Chondrocyte (in vitro differentiated cells): ENCODE measurements around the gene ZNRF4. TPM values are rescaled to one million over a fixed set of nuclear protein-coding genes. Genes with fewer than 3 reads are reported as not detected.
"Not testable (repeated sequence)": the region's sequence is repeated elsewhere in the genome, so short reads cannot be mapped to it uniquely, and the experiment has no call there.

Source experiments
- DNase-seq: peaks from one replicate; pipeline ENCODE4 v3.0.0; 2021; ENCODE audit warnings: mixed read lengths, low spot score
- H3K27ac Mint-ChIP-seq: one replicate; pipeline ENCODE4 v1.8.0; 2021; ENCODE audit warnings: mild to moderate bottlenecking, moderate library complexity, mixed read lengths; ENCODE audit not compliant: unreplicated experiment
- H3K27me3 Mint-ChIP-seq: 2 replicates; pipeline ENCODE4 v1.8.0; 2021; ENCODE audit warnings: low read depth, mixed read lengths
- H3K36me3 Mint-ChIP-seq: 2 replicates; pipeline ENCODE4 v1.8.0; 2021; ENCODE audit warnings: low read depth, mixed read lengths
- H3K4me1 Mint-ChIP-seq: 2 replicates; pipeline ENCODE4 v1.8.0; 2021; ENCODE audit warnings: low read depth, mild to moderate bottlenecking, mixed read lengths
- H3K4me3 Mint-ChIP-seq: one replicate; pipeline ENCODE4 v1.8.0; 2021; ENCODE audit warnings: mild to moderate bottlenecking, moderate library complexity, mixed read lengths; ENCODE audit not compliant: unreplicated experiment
- H3K9me3 Mint-ChIP-seq: 2 replicates; pipeline ENCODE4 v1.8.0; 2021; ENCODE audit warnings: low read depth, mixed read lengths
- CTCF ChIP-seq: fragments of 200-600 bp; sonication (generic); IDR thresholded peaks from 2 replicates; pipeline ENCODE4 v1.5.0; 2021; ENCODE audit warnings: antibody characterized with exemption, mild to moderate bottlenecking, moderate library complexity
- long read RNA-seq: library from polyadenylated mRNA; stranded (forward); transcript quantifications from one replicate; pipeline ENCODE4 v2.0.0, GENCODE V29; 2021
- total RNA-seq: library from RNA; stranded (reverse); gene quantifications from 3 replicates; pipeline ENCODE4 v1.2.1, GENCODE V29; 2021

Gene ZNRF4
- total RNA-seq, result not detected in 3 replicates
- long read RNA-seq, result 0 reads

GRCh38 chr19:5455367-5456129, at the start of gene ZNRF4:
ZNRF4 (plus strand) TSS chr19:5455417; CDS start chr19:5455492, 75 bp downstream.
- Mint-ChIP-seq H3K9me3 (no peaks in the 10 kb centered on the region), H3K27ac (no peak within 1 kb of the TSS), H3K27me3 (peaks cover 9% of the 10 kb centered on the region), H3K36me3 (no peaks in the 10 kb centered on the region), H3K4me3 (no peak within 1 kb of the TSS), H3K4me1 (no peaks in the 10 kb centered on the region)
- DNase-seq, result no peak
- TF ChIP-seq CTCF, result no peak

GRCh38 chr19:5406198-5406597, 49.0 kb upstream of the ZNRF4 start:
- H3K9me3 Mint-ChIP-seq, H3K4me3 Mint-ChIP-seq, DNase-seq, H3K27ac Mint-ChIP-seq, H3K36me3 Mint-ChIP-seq, H3K4me1 Mint-ChIP-seq: not testable (repeated sequence)
- peaks cover 36% of the 10 kb centered on the region for H3K27me3 Mint-ChIP-seq

GRCh38 chr19:5406816-5407215, 48.4 kb upstream of the ZNRF4 start:
- Mint-ChIP-seq H3K9me3 (peaks cover 9% of the 10 kb centered on the region), H3K4me1 (no peaks in the 10 kb centered on the region), H3K27ac (no peak overlapping the region), H3K27me3 (peaks cover 33% of the 10 kb centered on the region), H3K36me3 (peaks cover 6% of the 10 kb centered on the region), H3K4me3 (no peak overlapping the region)
- TF ChIP-seq CTCF, result no peak
- DNase-seq, result no peak

GRCh38 chr19:5407356-5407755, 47.9 kb upstream of the ZNRF4 start:
- TF ChIP-seq CTCF, result no peak
- H3K27me3 Mint-ChIP-seq, result peaks cover 32% of the 10 kb centered on the region
- H3K4me1 Mint-ChIP-seq, result no peaks in the 10 kb centered on the region
- peaks cover 6% of the 10 kb centered on the region for H3K36me3 Mint-ChIP-seq
- H3K4me3 Mint-ChIP-seq, result no peak overlapping the region
- no peak overlapping the region for H3K27ac Mint-ChIP-seq
- no peak for DNase-seq
- H3K9me3 Mint-ChIP-seq, result peaks cover 9% of the 10 kb centered on the region

- Mint-ChIP-seq H3K4me1 (no peaks in the 10 kb centered on the region), H3K27ac (no peak overlapping the region), H3K27me3 (peaks cover 59% of the 10 kb centered on the region), H3K9me3 (no peaks in the 10 kb centered on the region), H3K4me3 (no peak overlapping the region), H3K36me3 (peaks cover 3% of the 10 kb centered on the region)
- TF ChIP-seq CTCF, result no peak
- no peak for DNase-seq
Observed at GRCh38 chr19:5417495-5418436, 37.5 kb upstream of the ZNRF4 start.
